Right renal cortex interstitium (tissue), 3 donors: ENCODE measurements around the gene MAP3K20. TPM values are rescaled to one million over a fixed set of nuclear protein-coding genes. Genes with fewer than 3 reads are reported as not detected.

Source experiments
- DNase-seq, 3 donors: peaks; one replicate each; pipeline ENCODE4 v3.0.0-alpha.2; 2013; ENCODE audit warnings: low read depth in 3 of 3, low spot score in 2 of 3
- polyA plus RNA-seq, 3 donors: library from polyadenylated mRNA; unstranded; fragments of 120-200 nt; gene quantifications; one replicate each; pipeline ENCODE4 v1.2.1, GENCODE V29; 2013; ENCODE audit not compliant: insufficient read length in 3 of 3

Gene MAP3K20
- polyA plus RNA-seq, 3 donors, result 28.1 to 30.0 (median 28.3) TPM

- DNase-seq, result no peak
Measured at GRCh38 chr2:173049831-173050230, 25.8 kb upstream of the MAP3K20 start.

- DNase-seq, result no peak
Measured at GRCh38 chr2:173050684-173051083, 25.0 kb upstream of the MAP3K20 start.

- DNase-seq, result no peak
Measured at GRCh38 chr2:173051463-173052215, 24.0 kb upstream of the MAP3K20 start.

- DNase-seq, result no peak
Measured at GRCh38 chr2:173053043-173053699, 22.5 kb upstream of the MAP3K20 start.

GRCh38 chr2:173054466-173054865 lies 21.2 kb upstream of the MAP3K20 start:
- no peak for DNase-seq

GRCh38 chr2:173056705-173057364 lies 18.8 kb upstream of the MAP3K20 start:
- DNase-seq, result no peak

- no peak for DNase-seq
Measured at GRCh38 chr2:173058097-173058496, 17.5 kb upstream of the MAP3K20 start.

GRCh38 chr2:173058673-173059072 lies 17.0 kb upstream of the MAP3K20 start:
- no peak for DNase-seq

GRCh38 chr2:173059292-173059691 lies 16.4 kb upstream of the MAP3K20 start:
- no peak for DNase-seq

- DNase-seq, result no peak
Measured at GRCh38 chr2:173059971-173060461, 15.6 kb upstream of the MAP3K20 start.

DNA sequence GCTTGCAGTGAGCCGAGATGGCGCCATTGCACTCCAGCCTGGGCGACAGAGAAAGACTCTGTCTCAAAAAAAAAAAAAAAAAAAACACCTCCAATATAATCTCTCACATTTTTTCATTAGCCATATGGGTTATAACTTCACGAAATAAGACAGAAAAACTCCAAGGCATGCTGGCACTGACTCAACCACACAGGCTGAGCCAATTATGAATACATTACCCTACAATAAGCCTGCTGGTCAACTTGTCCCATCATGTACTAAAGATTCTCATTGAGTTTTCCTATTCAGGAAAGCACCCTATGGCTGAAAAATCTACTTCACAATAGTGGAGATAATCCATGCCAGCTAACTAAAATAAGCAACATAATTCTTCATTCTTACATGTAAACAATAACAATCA lies 12.8 kb upstream of the MAP3K20 start:
- DNase-seq, result no peak

GRCh38 chr2:173064151-173064805 lies 11.4 kb upstream of the MAP3K20 start:
- no peak for DNase-seq

DNA sequence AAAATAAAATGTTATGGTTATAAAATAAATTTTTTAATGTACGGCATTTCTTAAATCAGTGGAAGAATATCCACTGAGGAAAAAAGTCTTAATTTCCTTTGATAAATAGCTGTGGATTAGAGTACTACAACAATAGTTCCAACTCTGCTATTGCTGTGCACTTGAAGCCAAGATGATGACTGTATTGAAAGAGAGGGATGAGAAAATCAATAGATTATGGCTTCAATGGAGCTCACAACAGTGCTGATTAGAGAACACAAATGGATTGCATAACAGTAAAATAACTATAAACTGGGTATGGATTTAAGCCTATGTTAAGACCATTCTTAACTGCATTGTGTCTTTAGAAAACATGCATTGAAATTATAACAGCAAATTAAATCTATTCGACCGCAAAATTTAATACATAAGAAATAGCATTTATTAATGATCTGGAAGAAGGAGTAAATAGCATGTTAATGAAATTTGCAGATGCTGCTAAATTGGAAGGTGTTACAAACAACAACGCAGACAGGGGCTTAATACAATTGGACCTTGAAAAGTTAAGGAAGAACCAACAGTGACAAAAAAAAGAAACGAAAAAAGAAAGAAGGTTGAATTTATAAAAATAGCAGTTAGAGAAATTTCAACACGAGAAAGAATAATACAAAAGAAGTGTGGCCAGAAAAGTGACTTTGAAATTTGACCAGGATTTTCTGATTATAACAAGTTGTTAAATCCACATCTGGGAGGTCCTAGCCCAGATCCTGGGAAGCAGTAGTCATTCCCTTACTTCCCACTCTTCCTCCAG lies 8.6 kb upstream of the MAP3K20 start:
- DNase-seq, result no peak

DNA sequence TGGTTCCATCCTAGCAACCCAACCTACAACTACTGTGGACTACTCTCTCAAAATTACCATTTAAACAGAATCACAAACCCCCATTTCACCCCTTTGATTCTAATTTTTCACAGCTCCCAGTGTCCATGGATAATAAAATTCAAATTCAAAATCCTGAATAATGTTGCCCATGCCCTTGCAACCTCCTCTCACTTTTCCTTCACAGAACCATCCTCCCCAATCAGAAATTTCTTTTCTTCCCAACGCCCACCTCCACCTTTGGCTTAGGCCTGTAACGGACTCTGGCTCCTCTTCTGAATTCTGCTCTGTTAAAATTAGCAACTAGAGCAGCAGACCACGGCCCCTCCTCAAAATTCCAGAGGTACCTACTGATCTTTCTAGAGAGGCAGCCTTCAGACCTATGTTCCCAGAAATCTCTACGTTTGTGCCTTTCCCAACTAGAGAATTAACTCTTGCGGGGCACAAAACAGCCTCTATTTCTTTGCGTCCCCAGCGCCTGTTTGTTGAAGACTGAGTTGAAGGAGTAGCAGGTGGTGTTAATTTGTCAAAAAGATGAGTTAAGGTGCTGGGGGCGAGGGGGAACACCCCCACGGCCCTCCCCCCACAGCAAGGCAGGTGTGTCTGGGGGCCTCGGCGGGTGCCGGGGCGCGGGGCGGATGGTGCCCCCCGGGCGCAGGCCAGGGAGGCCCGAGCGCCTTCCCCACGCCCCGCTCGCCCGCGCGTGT lies 428 bp upstream of the MAP3K20 start:
- DNase-seq, result peak in 1 of 3 donors; percentile 10

DNA sequence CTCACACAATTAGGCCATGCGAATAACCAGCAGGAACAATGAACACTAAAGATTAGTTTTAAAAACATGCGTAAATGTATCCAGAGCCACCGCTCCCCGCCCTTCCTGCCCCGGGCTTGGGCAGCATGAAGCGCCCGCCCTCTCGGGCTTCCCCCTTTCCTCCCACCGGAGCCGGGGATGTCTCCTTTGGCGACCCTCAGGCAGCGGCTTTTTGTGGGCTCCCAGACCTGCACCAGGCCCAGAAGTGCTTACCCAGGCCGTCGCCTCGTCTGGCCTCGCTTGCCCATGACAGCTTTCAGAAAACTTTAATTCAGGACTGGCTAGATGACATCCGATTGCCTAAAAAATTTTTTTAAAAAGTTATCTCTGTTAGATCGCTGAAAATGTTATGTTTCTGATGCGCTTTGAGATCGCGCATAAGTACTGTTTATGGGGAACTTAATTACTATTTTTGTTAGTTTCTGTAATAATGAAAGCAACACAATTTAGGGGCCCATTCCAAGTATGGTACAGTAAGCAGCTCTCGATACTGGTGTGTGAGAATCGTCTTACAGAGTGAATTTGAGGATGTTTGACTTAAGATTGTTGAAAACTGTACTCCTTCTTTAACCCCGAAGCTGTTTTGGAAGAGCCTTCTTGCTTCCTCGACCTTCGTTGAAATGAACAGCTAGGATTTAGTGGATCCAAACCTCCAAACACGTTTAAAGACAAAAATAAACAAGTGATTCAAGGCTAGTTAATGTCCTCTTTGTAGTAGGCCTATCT lies 1.1 kb downstream of the MAP3K20 start:
- peak in 2 of 3 donors; percentile 29 to 61 for DNase-seq

- DNase-seq, result no peak
Measured at GRCh38 chr2:173077506-173078177, 2.0 kb downstream of the MAP3K20 start.

GRCh38 chr2:173079141-173079540 lies 3.5 kb downstream of the MAP3K20 start:
- DNase-seq, result no peak
